DMS53 (cell line): Measurements from ENCODE around the gene MMUT.
"Not testable (repeated sequence)": the region's sequence is repeated elsewhere in the genome, so short reads cannot be mapped to it uniquely, and the experiment has no call there.

Experiments
- DNase-seq: peaks from one replicate; lab custom pipeline; 2025; lab: John Stamatoyannopoulos, UW

MMUT gene

GRCh38 chr6:49462927-49463611 lies at the start of gene MMUT, which contains the start of gene CENPQ:
TSS of gene MMUT (minus strand) at chr6:49463253. CDS start at chr6:49459466, 3,787 bp downstream.
TSS of gene CENPQ (plus strand) at chr6:49463370. CDS start at chr6:49470177, 6,807 bp downstream.
- peak; percentile 97 for DNase-seq

GRCh38 chr6:49509342-49509741 lies 46.3 kb upstream of the MMUT start:
- DNase-seq = peak; percentile 64

- peak; percentile 96 for DNase-seq
Observed at GRCh38 chr6:49506569-49507111, 43.6 kb upstream of the MMUT start.

- no peak for DNase-seq
Observed at GRCh38 chr6:49504666-49505065, 41.6 kb upstream of the MMUT start.

GRCh38 chr6:49499623-49500022 lies 36.6 kb upstream of the MMUT start, which contains the start of gene GLYATL3:
TSS of gene GLYATL3 (plus strand) at chr6:49499923. CDS start at chr6:49511991, 12,068 bp downstream.
- peak; percentile 60 for DNase-seq

GRCh38 chr6:49499126-49499525 lies 36.1 kb upstream of the MMUT start:
- DNase-seq = peak; percentile 19

GRCh38 chr6:49497304-49497703 lies 34.3 kb upstream of the MMUT start:
- DNase-seq = peak; percentile 55

GRCh38 chr6:49490633-49491032 lies 27.6 kb upstream of the MMUT start:
- DNase-seq = peak; percentile 8

GRCh38 chr6:49483380-49483779 lies 20.3 kb upstream of the MMUT start:
- DNase-seq = not testable (repeated sequence)

GRCh38 chr6:49481846-49482245 lies 18.8 kb upstream of the MMUT start:
- not testable (repeated sequence) for DNase-seq

GRCh38 chr6:49479308-49479970 lies 16.4 kb upstream of the MMUT start:
- DNase-seq = no peak

- DNase-seq = not testable (repeated sequence)
Observed at GRCh38 chr6:49476564-49476963, 13.5 kb upstream of the MMUT start.

GRCh38 chr6:49468042-49468441 lies 5.0 kb upstream of the MMUT start:
- DNase-seq = no peak

GRCh38 chr6:49464691-49465090 lies 1.6 kb upstream of the MMUT start:
- DNase-seq = no peak

- DNase-seq = peak; percentile 42
Observed at GRCh38 chr6:49463612-49463967, 537 bp upstream of the MMUT start.

GRCh38 chr6:49462599-49462926 lies 490 bp downstream of the MMUT start:
- DNase-seq = peak; percentile 55

GRCh38 chr6:49462071-49462470 lies 982 bp downstream of the MMUT start:
- DNase-seq = no peak

- no peak for DNase-seq
Observed at GRCh38 chr6:49457771-49458170, 5.3 kb downstream of the MMUT start.

- DNase-seq = no peak
Observed at GRCh38 chr6:49454787-49455709, 8.0 kb downstream of the MMUT start.

GRCh38 chr6:49453221-49453620 lies 9.8 kb downstream of the MMUT start:
- peak; percentile 57 for DNase-seq

GRCh38 chr6:49430866-49431265 lies 32.2 kb downstream of the MMUT start:
- no peak for DNase-seq

GRCh38 chr6:49430187-49430586 lies 32.9 kb downstream of the MMUT start:
- no peak for DNase-seq
